Stimulated activated CD8-positive, alpha-beta memory T cell treated with anti-CD3 and anti-CD28 coated beads, Interleukin-2, amount 100 ng/mL, for 48 hours (primary cell): Measurements from ENCODE around the gene PIGN.
"Not testable (repeated sequence)": the region's sequence is repeated elsewhere in the genome, so short reads cannot be mapped to it uniquely, and the experiment has no call there.

Experiments
- DNase-seq, 2 donors: peaks; one replicate each; pipeline ENCODE4 v3.0.0-alpha.2; 2020; ENCODE audit warnings: low read depth in 2 of 2

PIGN gene

GRCh38 chr18:62061821-62062478, 124.9 kb downstream of the PIGN start:
- DNase-seq, result no peak

- DNase-seq, result no peak
These were observed 126.0 kb downstream of the PIGN start for GRCh38 chr18:62060820-62061219.

GRCh38 chr18:62054929-62055498, 131.8 kb downstream of the PIGN start:
- DNase-seq, result no peak

- no peak for DNase-seq
These were observed 138.6 kb downstream of the PIGN start for GRCh38 chr18:62048279-62048678.

- no peak for DNase-seq
These were observed 141.5 kb downstream of the PIGN start for GRCh38 chr18:62045316-62045715.

- DNase-seq, result no peak
These were observed 142.3 kb downstream of the PIGN start for GRCh38 chr18:62044490-62045000.

- no peak for DNase-seq
These were observed 148.7 kb downstream of the PIGN start for GRCh38 chr18:62037989-62038778.

GRCh38 chr18:62037012-62037742, 149.7 kb downstream of the PIGN start:
- no peak for DNase-seq

- DNase-seq, result not testable (repeated sequence)
These were observed 152.6 kb downstream of the PIGN start for GRCh38 chr18:62034286-62034685.

- no peak for DNase-seq
These were observed 153.1 kb downstream of the PIGN start for GRCh38 chr18:62033756-62034155.

GRCh38 chr18:62033207-62033606, 153.6 kb downstream of the PIGN start:
- DNase-seq, result no peak

GRCh38 chr18:62030091-62030985, 156.5 kb downstream of the PIGN start:
- no peak for DNase-seq

GRCh38 chr18:62028715-62029114, 158.1 kb downstream of the PIGN start:
- no peak for DNase-seq

GRCh38 chr18:62027914-62028520, 158.8 kb downstream of the PIGN start:
- DNase-seq, result no peak

GRCh38 chr18:62026586-62026985, 160.3 kb downstream of the PIGN start:
- DNase-seq, result no peak

- no peak for DNase-seq
These were observed 161.9 kb downstream of the PIGN start for GRCh38 chr18:62024983-62025382.

- DNase-seq, result no peak
These were observed 163.3 kb downstream of the PIGN start for GRCh38 chr18:62023536-62023935.

GRCh38 chr18:62018759-62019041, 168.2 kb downstream of the PIGN start:
- no peak for DNase-seq

- no peak for DNase-seq
These were observed 168.7 kb downstream of the PIGN start for GRCh38 chr18:62018034-62018758.

- no peak for DNase-seq
These were observed 169.2 kb downstream of the PIGN start for GRCh38 chr18:62017618-62018017.
